ENCODE results near the gene ANK2.
"Not testable (repeated sequence)": the region's sequence is repeated elsewhere in the genome, so short reads cannot be mapped to it uniquely, and the experiment has no call there.

Gene ANK2

DNA sequence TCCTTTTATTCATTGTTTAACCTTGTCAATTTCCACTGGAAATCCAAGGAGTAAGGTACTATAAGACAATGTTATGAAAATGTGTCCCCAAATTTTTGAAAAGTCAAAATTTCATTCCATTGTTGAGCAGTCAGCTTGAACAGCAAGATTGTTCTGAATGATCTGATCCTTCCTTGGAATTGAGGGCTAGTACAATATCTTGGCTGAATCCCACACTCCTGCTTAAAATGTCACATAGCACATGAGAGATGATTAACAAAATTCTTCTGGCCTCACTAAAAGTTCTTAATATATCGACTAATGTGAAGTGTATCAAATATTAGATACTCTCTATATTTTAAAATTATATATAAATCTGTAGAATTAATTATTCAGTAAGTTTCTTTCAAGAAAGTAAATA is 104.8 kb downstream of the ANK2 start:
- no peak for DNase-seq

DNA sequence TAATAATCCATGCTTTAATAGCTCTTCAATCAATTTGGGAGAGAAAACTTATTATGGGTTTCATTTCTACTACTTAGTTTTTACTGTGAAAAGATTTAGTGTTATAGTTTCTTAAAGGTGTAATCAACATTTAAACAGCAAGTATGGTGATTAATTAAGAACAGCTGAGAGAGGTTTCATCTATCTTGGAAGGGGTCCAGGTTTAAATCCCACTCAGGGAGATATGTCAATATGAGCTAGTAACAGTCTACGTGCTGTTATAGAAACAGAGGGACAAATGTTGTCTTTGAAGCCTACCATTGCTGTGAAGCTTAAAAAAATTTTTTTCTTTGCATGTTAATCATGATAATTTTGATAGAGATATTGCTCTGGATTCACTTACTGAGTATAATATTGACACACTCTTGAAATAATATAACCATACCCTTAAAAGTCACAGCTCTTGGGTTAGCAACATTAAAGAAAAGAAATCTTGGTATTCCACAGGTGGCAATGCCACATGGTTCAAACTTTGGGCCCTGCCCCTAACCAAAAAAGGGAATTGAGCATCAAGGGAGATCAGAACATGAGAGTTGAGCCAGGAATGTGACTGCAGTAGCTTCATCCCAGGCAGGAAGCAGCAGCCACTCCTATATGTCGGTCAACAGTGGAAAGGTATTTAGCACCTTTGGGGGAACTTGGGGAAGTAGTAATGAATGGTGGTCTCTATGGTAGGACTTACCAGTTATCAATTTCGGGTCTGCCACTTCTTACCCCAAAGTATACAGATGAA is 107.8 kb downstream of the ANK2 start:
- DNase-seq = no peak

DNA sequence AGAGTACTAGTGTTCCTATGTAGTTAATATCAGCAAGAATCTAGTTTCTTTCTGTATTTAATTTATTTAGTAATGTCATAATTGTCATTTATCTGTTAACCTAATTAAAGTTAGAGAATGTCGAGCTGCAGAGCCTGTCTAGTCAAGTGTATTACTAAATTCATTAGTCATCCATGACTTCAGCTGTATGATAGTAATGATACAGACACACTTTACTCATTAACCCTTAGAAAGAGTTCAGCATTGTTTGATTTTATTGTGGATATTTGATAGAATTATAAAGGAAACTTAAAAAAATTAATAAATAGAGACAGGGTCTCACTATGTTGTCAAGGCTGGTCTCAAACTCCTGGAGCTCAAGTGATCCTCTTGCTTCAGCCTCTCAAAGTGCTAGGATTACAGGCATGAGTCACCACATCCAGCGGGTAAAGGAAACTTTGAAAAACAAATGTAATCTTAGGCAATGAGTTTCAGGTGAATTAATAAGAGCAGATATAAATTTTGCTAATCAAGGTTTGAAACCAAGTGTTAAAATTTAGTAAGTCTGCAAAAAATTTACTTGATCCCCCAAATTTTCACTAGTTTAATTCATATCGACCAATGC is 110.6 kb downstream of the ANK2 start:
- DNase-seq = no peak

DNA sequence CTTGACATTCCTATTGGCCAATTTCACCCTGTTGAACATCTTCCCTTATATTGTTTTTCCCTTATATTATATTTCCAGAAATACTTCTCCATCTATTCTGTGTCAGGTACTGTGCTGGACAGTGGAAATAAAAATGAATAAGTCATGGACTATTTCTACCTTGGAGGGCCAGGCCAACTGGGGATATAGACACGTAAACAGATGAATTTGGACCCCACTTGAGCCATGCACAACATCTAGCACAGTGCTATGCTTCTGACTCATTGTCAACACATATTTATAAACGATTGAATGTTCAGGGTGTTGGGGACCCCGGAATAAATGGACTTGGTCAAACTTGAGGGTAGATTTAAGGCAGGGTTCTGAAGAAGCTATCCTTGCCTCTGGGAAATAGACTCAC is 111.1 kb downstream of the ANK2 start:
- DNase-seq = no peak

DNA sequence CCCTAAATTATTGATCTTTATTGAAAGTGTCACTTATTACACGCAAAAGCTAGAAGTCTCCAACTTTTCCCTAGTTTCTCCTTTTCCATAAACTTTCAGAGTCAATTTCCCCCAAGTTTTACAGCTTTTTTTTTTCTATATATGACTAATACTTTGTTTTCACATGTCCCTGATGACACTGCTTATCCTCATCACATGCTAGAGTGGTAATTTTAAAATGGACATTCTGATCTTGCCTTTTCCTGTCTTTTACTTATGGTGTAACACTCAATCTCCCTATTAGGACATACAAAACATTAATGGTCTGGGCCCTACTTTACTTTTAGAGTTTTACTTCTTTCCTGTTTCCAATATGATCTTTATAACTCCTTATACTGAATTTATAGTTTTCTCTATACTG is 112.6 kb downstream of the ANK2 start:
- DNase-seq = no peak

DNA sequence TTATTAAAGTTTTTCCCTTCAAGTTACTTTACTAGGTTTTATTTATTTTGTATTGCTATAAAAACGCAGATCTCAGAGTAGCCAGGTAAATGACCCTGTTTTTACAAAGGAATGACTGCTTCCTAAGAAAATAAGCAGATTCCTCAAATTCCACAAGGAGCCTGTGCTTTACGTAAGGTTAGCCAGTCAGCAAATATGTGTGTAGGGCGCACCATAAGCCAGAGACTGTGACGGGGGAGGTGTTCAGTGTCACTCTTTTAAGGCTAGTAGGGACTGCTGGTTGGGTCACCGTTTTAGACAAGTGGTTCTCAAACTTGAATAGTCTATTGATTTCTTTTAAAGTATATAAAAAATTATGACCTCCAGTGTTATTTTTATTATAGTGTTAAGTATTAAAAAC is 119.9 kb downstream of the ANK2 start:
- peak; percentile 11 for DNase-seq

DNA sequence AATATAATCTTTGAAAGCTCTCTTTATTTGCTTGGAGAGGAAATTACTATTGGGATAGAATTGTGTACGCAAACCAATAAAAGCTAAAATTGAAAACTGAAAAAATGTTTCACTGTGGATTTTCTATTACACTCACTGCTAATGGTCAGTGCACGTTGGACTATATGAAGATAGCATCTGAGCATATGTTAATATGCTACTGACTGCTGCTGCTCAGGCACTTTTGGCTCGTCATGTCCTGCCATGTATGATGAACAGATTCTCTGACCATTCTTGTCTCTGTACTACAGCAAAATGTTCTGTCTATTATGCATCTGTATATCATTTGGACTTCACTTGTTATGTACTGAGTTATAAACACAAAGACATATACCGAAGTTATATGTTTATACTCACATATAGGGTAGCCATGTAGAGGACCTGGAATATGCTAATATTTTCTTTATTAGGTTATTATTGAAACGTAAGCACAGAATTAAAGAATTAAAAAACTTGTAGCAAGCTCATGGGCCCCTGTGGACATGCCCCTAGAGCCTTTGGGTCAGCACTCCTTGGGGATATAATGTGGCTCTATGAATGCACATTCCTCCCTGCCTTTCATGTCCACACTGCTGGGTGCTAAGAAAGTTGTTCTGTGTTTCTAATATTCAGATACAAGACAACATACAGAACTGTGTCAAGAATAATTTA is 120.8 kb downstream of the ANK2 start:
- no peak for DNase-seq

DNA sequence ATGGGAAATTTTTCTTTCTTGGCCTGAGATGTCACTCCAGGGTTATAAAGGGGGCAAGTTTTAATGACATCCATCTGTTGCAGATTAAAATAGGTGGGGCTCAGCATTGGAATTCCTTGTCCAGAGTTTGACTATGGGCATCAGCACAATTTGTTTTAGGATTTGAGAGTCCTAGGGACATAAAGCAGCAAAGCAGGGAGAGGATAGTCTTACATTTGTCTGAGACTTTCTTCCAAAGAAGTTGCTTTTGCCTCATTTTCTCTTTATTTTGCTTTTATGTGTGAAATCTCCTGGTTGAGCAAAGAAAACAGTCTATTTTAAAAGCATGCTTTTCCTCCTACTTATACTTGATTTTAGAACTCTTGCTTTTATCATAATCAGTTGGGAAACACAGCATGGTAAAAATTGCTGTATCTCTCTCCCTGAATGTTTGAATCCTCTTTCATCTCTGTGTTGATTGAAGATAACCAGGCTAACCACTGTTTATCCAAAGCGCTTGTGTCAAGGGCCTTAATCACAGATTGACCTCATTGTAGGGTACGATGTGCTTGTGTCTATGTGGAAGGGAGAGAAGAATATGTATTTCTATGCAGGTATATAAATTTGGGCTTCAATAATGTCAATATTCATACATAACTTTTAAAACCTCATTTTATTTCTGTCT is 121.5 kb downstream of the ANK2 start:
- no peak for DNase-seq

DNA sequence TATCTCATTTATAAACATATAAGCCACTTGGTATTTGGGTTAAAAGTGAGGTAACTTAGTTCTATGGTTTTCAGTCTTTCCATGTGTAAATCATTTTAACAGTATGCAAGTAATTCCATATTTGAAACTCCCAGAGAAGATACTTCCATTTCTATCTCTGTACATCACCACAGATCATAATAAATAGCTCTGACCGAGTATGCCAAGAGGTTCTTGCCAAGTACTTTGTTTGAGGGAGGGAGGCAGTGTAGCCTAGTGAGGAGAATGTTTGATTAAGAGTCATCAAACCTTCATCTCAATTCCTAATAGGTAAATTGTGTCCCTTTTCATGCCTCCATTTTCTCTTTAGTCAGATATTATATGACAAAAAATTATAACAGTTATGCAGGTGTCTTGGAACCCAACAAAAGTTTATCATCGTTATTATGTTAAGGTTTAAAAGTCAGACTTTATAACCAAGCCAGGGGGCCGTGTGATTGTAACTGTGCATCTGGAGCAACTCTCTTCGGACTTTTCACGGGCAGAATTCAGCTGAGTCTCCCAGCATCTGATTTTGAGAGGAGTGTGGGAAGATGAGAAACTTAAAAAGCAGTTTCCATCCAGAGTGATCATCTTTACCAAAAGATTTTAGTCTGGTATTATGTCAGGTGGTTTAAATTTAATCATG is 123.8 kb downstream of the ANK2 start:
- no peak for DNase-seq

DNA sequence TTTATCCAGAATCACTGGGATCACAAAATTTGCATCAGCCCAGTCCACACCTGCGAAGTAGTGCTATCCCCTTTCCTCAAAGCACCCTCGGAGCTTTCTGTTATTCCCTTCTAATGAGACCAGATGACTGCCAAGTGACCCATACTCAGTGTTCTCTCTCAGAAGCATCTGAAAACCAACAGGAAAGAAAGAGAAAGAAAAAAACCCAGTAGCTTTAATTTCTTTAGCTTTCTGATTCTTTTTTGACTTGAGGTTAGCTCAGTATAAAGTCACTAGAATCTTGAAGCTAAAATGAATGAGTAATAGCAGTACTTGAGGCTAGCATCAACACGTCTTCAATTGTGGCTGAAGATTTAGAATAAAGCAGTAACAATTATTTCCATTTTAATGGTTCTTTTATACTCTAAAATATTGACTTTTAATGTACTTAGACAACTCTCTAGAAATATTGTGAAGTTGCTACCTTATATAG is 124.4 kb downstream of the ANK2 start:
- DNase-seq = no peak

DNA sequence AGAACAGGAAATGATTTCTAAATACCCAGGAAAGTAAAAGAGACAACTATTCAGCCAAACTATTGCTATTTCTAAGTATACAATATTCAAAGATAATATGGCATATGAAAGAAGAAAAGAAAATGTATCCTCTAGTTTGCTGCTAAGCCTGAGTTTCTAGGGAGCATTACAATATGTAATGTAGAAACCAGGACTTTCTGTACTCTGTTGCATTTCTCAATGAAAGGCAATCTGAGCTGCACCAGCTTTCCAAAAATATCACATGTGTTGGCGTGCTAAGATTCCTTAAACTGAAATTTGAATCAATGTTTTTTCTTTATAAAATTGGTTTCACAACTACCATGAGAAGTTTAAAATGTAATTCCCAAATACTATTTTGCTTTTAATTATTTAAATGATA is 129.6 kb downstream of the ANK2 start:
- DNase-seq = no peak

DNA sequence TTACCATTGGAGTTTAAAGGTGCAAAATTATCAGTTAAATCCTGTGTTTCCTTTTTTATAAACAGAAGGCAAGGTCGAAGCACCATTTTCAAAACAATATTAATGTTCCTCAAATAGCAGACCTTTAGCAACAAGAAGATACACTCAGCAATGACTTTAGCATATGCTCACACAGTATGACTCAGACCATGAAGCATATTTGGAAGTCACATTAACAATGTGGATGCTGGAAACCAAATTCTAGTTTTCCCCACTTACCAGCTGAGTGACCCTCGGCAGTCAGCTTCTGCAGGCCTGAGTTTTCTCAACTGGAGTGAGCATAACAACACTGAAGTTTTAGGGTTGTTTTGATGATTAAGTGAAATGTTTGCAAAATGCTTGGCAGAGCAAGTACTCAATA is 130.5 kb downstream of the ANK2 start:
- peak; percentile 20 for DNase-seq

DNA sequence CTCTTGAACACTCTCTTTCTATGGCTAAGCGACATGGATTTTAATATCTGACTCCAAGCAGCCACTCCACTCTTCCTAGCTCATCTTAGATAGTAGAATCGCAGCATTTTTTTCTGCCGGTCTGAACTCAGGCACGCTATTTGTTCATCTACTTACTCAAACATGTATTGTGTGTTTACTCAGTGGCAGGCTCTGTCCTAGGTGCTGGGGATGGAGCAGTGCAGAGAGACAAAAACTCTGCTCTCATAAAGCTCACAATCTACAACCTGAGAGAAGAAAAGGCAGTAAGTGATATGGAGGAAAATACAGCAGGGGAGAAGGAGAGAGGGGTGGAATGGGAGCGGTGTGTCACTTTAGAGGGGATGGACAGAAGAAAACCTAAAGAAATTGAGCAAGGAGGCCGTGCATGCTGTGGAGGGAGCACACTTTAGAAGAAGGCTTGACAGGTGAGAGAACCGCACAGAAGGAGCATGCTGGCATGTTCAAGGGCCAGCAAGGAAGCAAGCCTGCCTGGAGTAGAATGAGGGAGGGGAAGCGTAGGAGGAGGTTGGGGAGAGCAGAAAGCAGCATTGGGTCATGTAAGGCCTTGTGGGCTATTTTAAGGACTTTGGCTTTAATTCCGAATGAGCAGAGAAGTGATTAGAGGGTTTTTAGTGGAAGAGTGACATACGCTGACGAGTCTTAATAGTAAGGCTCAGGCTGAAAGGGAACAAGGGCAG is 132.0 kb downstream of the ANK2 start:
- no peak for DNase-seq

DNA sequence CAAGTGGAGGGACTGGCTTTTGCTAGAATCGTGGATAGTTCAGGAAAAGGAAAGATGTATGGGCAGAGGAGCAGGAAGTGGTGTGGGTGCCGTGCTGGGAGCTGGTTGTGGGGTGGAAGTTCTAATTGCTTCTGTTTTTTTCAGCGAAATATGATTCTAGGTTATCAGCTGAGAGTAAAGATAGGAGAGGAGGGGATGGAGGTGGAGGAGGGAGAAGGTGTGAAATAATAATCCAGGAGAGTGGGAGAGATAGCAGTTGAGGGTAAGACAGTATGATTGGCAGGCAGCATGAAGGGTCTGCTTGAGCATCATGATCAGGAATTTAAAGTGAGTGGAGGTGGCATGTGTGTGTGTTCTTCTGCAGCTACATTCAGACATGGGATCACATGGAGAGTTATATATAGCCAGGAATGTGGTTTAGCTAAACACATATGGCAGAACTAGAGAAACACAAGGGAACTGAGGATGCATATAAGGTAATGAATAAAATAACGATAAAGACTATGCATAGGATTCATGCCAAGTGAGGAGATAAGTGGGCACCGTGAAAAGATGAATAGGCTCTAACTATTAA is 133.7 kb downstream of the ANK2 start:
- DNase-seq = no peak

DNA sequence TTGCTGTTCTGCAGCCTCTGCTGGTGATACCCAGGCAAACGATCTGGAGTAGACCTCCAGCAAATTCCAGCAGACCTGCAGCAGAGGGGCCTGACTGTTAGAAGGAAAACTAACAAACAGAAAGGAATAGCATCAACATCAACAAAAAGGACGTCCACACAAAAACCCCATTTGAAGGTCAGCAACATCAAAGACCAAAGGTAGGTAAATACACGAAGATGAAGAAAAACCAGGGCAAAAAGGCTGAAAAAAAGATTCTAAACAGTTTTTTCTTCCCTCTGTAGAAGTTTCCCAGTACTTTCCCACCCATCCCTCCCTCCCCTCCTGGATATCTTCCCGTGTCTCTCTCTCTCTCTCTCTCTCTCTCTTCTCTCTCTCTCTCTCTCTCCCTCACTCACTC is 136.8 kb downstream of the ANK2 start:
- not testable (repeated sequence) for DNase-seq

DNA sequence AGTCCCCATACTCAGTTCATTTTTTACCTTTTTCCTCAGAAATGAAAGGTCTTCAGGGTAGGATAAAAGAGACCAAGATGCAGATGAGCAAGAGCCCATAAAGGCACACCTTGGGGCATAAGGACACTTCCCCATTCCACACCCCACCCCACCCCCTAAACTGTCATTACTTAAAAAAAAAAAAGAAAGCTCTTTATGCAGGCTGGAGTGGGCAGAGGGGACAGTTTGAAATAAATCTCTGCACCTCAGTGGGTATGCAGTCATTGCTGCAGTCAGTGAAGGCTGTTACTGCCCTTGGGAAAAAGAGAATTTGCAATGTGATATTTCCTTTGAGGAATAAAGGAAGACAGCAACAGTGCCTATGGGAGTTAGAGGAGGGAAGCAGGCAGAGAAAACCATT is 137.5 kb downstream of the ANK2 start:
- DNase-seq = no peak

DNA sequence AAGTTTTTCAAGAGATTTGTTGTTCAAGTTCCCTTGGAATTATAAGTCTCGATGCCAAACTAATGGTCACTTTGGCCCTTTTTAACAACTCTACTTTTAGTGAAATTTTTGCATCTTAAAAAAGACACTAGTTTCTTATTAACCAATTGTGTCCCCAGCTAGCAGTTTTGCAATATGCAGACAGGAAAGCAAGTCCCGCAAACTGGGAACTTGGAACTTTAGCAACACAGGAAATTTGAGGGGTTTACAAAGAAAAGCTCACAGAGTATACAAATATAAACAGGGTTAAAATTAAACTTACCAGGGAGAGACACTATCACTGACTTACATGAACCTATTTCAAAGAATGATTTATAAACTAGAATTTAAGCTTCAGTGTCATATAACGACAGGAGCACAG is 137.9 kb downstream of the ANK2 start:
- DNase-seq = no peak

DNA sequence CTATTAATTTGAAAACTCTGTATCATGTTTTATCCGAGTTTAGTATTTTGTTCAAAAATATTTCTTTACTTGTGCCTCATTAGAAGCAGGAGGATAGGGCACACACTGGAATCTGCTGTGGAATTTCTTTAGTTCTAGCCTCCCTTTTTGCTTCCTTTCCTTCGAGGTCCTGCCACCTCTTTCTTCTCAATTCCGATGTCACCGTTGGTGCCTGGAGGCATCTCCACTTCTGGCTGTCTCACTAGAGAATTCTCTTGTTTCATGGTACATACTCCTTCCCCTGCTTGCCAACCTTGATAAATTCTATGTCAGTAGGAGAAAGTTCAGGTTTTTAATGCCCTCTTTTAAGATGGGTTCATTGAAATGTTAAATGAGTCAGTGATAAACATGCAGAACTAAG is 140.1 kb downstream of the ANK2 start:
- no peak for DNase-seq

DNA sequence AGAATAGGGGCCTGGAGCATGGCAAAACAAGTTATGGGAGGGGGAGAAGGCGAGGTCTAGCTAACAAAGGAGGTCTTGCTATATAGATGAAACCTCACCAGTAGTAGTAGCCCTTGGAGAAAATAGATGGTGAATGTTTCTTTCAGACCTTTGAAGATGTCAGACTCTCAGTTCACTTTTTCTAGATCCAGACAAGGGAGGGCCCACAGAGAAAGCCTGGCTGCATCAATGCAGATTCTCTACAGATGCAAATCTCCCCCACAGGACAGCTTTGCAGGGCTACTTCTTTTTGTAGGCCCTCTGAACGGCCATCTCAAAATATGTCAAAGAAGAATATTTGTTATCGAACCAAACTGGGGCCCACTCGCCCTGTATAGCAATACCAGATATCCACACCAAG is 159.7 kb downstream of the ANK2 start:
- no peak for DNase-seq

DNA sequence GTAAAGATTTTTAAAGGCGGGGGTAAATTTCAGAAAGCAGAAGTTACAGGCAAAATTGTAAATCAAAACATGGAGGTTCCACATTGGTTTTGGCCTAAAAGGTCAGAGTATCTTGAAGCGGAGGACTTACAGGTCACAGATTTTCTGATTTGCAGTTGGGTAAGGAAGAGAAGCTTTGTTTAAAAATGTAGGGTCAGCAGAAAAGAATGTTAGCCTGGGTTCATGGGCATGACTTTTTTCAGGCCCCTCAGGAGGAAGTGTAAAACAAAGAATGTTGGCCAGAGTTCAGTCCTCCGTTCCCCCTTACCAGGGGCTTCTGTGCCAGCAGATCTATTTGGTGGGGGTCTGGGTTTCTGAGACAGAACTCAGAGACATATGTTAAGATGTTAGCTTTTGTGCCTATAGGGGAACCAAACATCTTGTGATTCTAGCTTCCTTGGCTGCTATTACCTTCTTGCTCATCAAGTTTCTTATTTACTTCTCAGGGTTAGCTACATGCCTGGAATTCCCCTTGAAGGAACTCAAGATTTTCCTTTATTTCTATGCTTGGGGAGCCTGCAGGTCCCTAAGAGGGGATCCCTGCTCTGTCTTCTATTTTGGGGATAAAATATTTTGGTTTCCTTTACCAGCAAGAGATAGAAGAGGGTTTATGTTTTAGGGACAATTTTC is 160.3 kb downstream of the ANK2 start:
- DNase-seq = no peak

DNA sequence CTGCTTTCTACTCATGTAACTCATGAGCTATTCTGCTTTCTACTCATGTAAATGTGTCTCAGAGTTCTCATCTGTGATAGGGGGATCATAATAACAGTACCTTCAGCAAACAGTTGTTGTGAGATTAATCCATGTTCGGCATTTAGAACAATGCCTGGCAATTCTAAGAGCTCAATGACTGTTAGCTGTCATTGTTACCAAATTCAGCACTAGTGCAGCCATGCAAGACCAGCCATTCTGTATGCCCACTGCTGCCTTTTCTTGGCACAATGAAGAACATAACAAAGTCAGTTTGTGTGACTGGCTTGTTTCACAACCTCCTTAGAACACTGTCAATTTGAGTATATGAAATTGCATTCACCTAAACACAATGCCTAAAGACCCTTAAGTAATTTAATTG is 163.2 kb downstream of the ANK2 start:
- no peak for DNase-seq

Measured in fibroblast of skin of scalp (primary cell).